BJ (cell line): ENCODE measurements around the gene RASGRP2. TPM values are rescaled to one million over a fixed set of nuclear protein-coding genes. Genes with fewer than 3 reads are reported as not detected.

ENCODE experiments used
- CTCF ChIA-PET: fragments of 350-600 bp; formaldehyde crosslinking; extraction: SDS; loops from one replicate; lab custom pipeline; 2021; ENCODE audit warnings: antibody characterized with exemption, inconsistent platforms; lab: Yijun Ruan, JAX
- POLR2A ChIA-PET: fragments of 300-600 bp; sonication (Branson Sonifier 250); formaldehyde crosslinking; extraction: SDS; loops from one replicate; lab custom pipeline; 2021; ENCODE audit warnings: antibody characterized with exemption; lab: Charles Lee
- DNase-seq: peaks from one replicate; pipeline ENCODE4 v3.0.0-alpha.2; 2011; ENCODE audit warnings: low read depth
- H3K27me3 ChIP-seq: 2 replicates; pipeline ENCODE4 v1.6.0; 2011; ENCODE audit warnings: low read length; ENCODE audit not compliant: control insufficient read depth, insufficient read depth
- H3K36me3 ChIP-seq: 2 replicates; pipeline ENCODE4 v1.5.1; 2011; ENCODE audit warnings: low read length; ENCODE audit not compliant: control insufficient read depth, insufficient read depth
- H3K4me3 ChIP-seq: 2 replicates; pipeline ENCODE4 v1.5.1; 2011; ENCODE audit warnings: low read depth, mild to moderate bottlenecking, control low read depth, low read length
- CTCF ChIP-seq: IDR thresholded peaks from 2 replicates; pipeline ENCODE4 v1.5.1; 2011; ENCODE audit warnings: low read depth, mild to moderate bottlenecking, control low read depth, inconsistent platforms, low read length, moderate library complexity; ENCODE audit not compliant: insufficient read depth
- polyA plus RNA-seq: library from polyadenylated mRNA; depleted of rRNA; stranded (reverse); fragments of >200 nt; gene quantifications from 2 replicates; pipeline ENCODE4 v1.2.3, GENCODE V29; 2011

The RASGRP2 gene
- polyA plus RNA-seq, 1 experiment: 5.3 TPM

DNA sequence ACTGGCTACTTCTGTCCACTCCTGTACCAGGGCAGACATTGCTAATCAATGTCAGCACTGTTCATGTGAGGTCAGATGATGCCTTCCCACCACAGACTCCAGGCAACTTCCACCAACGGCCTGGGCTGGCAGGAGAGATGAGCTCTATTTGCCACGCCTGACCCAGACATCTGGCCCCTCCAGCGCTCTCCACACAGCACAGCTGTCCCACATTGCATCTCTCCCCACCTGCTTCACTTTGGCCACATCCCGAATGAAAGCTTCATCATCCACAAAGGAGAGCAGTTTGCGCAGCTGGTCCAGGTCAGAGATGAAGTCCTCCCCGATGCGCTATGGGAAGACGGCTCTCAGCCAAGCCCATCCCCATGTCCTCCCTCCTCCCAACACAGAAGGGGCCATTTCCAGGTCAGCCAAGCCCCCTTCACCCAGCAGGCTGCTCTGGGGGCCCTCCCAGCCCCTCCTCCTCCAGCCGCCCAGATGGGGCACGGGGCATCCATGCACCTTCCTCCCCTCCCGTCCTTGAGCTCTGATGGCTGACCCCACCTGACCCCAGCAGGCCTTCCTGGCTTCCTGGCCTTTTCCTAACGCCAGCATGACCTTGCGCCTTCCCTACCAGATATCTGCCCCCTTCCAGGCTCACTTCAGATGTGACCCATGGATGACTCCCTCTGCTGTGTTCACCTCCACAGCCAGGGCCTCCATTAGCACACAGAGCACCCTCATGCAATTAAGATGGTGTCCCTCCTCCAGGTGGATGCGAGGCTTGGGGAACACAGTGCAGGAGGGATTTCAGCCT, 8.4 kb upstream of the RASGRP2 start:
- DNase-seq: no peak
- Histone ChIP-seq H3K36me3 (no peaks in the 10 kb centered on the region), H3K27me3 (no peaks in the 10 kb centered on the region), H3K4me3 (no peak overlapping the region)
- ChIA-PET POLR2A (no interaction called here), CTCF (no interaction called here)
- TF ChIP-seq CTCF: no peak

DNA sequence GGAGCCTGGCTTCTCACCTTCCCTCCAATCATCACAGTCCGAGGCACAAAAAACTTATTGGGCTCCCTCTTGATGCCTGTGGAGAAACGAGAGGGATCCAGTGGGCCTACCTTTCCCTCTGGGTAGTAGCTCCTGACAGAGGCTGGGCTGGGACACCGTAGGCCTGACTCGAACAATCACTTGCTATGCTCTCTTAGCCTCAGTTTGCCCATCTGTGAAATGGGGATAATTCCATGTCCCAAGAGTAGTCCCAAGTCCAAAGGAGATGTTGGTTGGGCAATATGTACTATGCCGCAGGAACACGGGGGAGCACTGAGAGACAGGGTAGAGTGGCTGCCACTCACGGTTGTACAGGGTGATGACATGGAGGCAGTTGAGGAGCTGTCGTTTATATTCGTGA, 7.6 kb upstream of the RASGRP2 start:
- no peak for DNase-seq
- no peak overlapping the region for H3K4me3 ChIP-seq
- CTCF ChIA-PET: interaction anchor here (1.8 kb wide), 1 partner anchor 9 kb away, joined by 4 read pairs; no protein-coding TSS in a partner anchor
- POLR2A ChIA-PET: no interaction called here
- TF ChIP-seq CTCF: no peak
- no peaks in the 10 kb centered on the region for H3K27me3 ChIP-seq
- no peaks in the 10 kb centered on the region for H3K36me3 ChIP-seq

- CTCF ChIA-PET: interaction anchor here (1.8 kb wide), 1 partner anchor 9 kb away, joined by 4 read pairs; no protein-coding TSS in a partner anchor
- Histone ChIP-seq H3K4me3 (no peak overlapping the region), H3K36me3 (no peaks in the 10 kb centered on the region), H3K27me3 (no peaks in the 10 kb centered on the region)
- no peak for TF ChIP-seq CTCF
- DNase-seq: no peak
- POLR2A ChIA-PET: no interaction called here
Observed at GRCh38 chr11:64751136-64751535, 7.2 kb upstream of the RASGRP2 start.

DNA sequence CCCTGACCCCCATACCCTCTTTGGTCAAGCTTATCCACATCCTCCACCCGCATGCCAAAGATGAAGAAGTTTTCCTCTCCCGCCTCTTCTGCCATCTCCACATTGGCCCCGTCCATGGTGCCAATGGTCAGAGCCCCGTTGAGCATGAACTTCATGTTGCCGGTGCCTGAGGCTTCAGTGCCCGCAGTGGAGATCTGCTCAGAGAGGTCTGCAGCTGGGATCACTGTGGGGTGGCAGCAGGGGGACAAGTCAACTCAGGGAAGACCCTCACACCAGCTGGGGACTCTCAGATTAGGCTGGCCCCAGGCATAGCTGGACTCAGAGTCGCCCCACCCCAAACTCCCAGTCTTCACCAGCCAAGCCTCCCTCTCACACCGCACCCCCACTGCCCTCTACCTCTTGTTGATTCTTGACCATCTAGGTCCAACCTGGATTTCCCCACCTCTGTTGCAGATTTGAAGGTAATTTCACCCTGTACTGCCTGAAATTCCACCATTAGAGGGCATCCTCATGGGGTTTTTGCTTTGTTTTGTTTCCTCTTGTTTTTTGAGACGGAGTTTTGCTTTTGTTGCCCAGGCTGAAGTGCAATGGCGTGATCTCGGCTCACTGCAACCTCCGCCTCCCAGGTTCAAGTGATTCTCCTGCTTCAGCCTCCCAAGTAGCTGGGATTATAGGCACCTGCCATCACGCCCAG, 6.6 kb upstream of the RASGRP2 start:
- POLR2A ChIA-PET: no interaction called here
- no peaks in the 10 kb centered on the region for H3K27me3 ChIP-seq
- DNase-seq: no peak
- no peaks in the 10 kb centered on the region for H3K36me3 ChIP-seq
- no peak for TF ChIP-seq CTCF
- H3K4me3 ChIP-seq: no peak overlapping the region
- CTCF ChIA-PET: interaction anchor here (0.7 to 1.8 kb wide), 3 partner anchors 8 to 13 kb away, joined by 3 to 4 read pairs (median 4); no protein-coding TSS in a partner anchor
